Mesendoderm (in vitro differentiated cells): Measurements from ENCODE around the gene TNKS2.
"Not testable (repeated sequence)": the region's sequence is repeated elsewhere in the genome, so short reads cannot be mapped to it uniquely, and the experiment has no call there.

ENCODE experiments used
- DNase-seq: peaks from one replicate; pipeline ENCODE4 v3.0.0; 2013
- H2AK5ac ChIP-seq: 2 replicates; pipeline ENCODE4 v1.6.1; 2013; ENCODE audit warnings: low read length, inconsistent platforms
- H2BK120ac ChIP-seq: 2 replicates; pipeline ENCODE4 v1.6.1; 2013; ENCODE audit warnings: low read depth, mild to moderate bottlenecking, low read length, moderate library complexity, mixed read lengths
- H2BK15ac ChIP-seq: replicated peaks from 2 replicates; pipeline ENCODE4 v1.6.1; 2013; ENCODE audit warnings: low read depth, mild to moderate bottlenecking, moderate library complexity
- H2BK5ac ChIP-seq: 2 replicates; pipeline ENCODE4 v1.6.1; 2013; ENCODE audit warnings: low read length, inconsistent platforms
- H3K18ac ChIP-seq: 2 replicates; pipeline ENCODE4 v1.6.1; 2013; ENCODE audit warnings: mild to moderate bottlenecking, low read length, mixed read lengths
- H3K23ac ChIP-seq: one replicate; pipeline ENCODE4 v1.6.1; 2013; ENCODE audit warnings: low read length
- H3K27ac ChIP-seq: 2 replicates; pipeline ENCODE4 v1.5.1; 2013; ENCODE audit warnings: low read depth, mild to moderate bottlenecking, inconsistent platforms, low read length, moderate library complexity
- H3K27me3 ChIP-seq: 2 replicates; pipeline ENCODE4 v1.6.1; 2013; ENCODE audit warnings: low read length, control low read depth, mild to moderate bottlenecking, inconsistent platforms; ENCODE audit not compliant: insufficient read depth, poor library complexity
- H3K36me3 ChIP-seq: 2 replicates; pipeline ENCODE4 v1.6.1; 2013; ENCODE audit warnings: low read length, inconsistent platforms; ENCODE audit not compliant: control insufficient read depth, insufficient read depth
- H3K4ac ChIP-seq: one replicate; pipeline ENCODE4 v1.6.1; 2013; ENCODE audit warnings: low read depth, mild to moderate bottlenecking, low read length, moderate library complexity
- H3K4me1 ChIP-seq: 2 replicates; pipeline ENCODE4 v1.6.1; 2013; ENCODE audit warnings: low read depth, low read length, inconsistent platforms; ENCODE audit not compliant: control insufficient read depth
- H3K4me2 ChIP-seq: 2 replicates; pipeline ENCODE4 v1.6.1; 2013; ENCODE audit warnings: low read length
- H3K4me3 ChIP-seq: 2 replicates; pipeline ENCODE4 v1.5.1; 2013; ENCODE audit warnings: mild to moderate bottlenecking, low read length
- H3K56ac ChIP-seq: one replicate; pipeline ENCODE4 v1.6.1; 2013; ENCODE audit warnings: low read length
- H3K79me1 ChIP-seq: 2 replicates; pipeline ENCODE4 v1.6.1; 2013; ENCODE audit warnings: low read length, inconsistent platforms
- H3K79me2 ChIP-seq: 2 replicates; pipeline ENCODE4 v1.6.1; 2013; ENCODE audit warnings: mild to moderate bottlenecking, low read length; ENCODE audit not compliant: control insufficient read depth, insufficient read depth
- H3K9ac ChIP-seq: 2 replicates; pipeline ENCODE4 v1.6.1; 2013; ENCODE audit warnings: low read length, inconsistent platforms
- H4K5ac ChIP-seq: one replicate; pipeline ENCODE4 v1.6.1; 2013; ENCODE audit warnings: low read length
- H4K8ac ChIP-seq: one replicate; pipeline ENCODE4 v1.6.1; 2013; ENCODE audit warnings: low read depth, mild to moderate bottlenecking, control low read depth, low read length, moderate library complexity
- WGBS: extraction: QIAGEN DNeasy Blood & Tissue Kit; methylation state at CpG from one replicate; pipeline ENCODE4 v1.1.7; 2013; ENCODE audit warnings: low lambda C conversion rate, missing lambda C conversion rate; ENCODE audit not compliant: insufficient coverage; ENCODE audit errors: extremely low coverage; 5-methylcytosine and 5-hydroxymethylcytosine counted together

TNKS2 gene

DNA sequence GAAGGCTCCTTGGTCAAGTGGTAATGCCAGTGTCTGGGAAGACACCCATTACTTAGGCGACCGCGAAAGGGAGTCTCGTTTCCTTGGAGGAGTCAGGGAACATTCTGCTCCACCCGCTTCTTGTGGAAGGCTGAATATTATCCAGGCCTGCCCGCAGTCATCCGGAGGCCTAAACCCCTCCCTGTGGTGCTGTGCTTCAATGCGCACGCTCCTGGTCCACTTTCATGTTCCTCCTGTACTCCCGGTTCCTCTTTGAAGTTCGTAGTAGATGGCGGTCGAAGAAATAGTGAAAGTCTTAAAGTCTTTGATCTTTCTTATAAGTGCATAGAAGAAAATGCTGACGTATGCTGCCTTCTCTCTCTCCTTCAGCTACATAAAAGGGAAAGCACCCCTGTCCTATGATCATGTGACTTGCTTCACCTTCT, 96.0 kb downstream of the TNKS2 start:
- not testable (repeated sequence) for H3K56ac ChIP-seq, H3K27ac ChIP-seq, H2BK120ac ChIP-seq, H3K4me3 ChIP-seq, H4K8ac ChIP-seq, H3K4ac ChIP-seq, H3K23ac ChIP-seq, H2BK5ac ChIP-seq, H3K4me2 ChIP-seq, H3K79me1 ChIP-seq, H2AK5ac ChIP-seq, H3K36me3 ChIP-seq, H3K27me3 ChIP-seq, H3K9ac ChIP-seq, H2BK15ac ChIP-seq, DNase-seq, H3K79me2 ChIP-seq, H3K4me1 ChIP-seq, H4K5ac ChIP-seq, H3K18ac ChIP-seq
- WGBS = no CpG with 5 or more reads among the region's 14 CpGs

GRCh38 chr10:91896212-91896756, 98.1 kb downstream of the TNKS2 start:
- DNase-seq = no peak
- Histone ChIP-seq H3K36me3 (no peaks in the 10 kb centered on the region), H3K27me3 (no peaks in the 10 kb centered on the region), H3K79me2 (no peaks in the 10 kb centered on the region), H3K56ac (no peak overlapping the region), H3K4me3 (no peak overlapping the region), H4K8ac (no peak overlapping the region), H3K4me2 (no peak overlapping the region), H3K23ac (no peak overlapping the region), H3K79me1 (no peaks in the 10 kb centered on the region), H3K27ac (no peak overlapping the region), H2BK15ac (no peak overlapping the region), H2BK120ac (no peak overlapping the region), H3K4ac (no peak overlapping the region), H2AK5ac (no peak overlapping the region), H3K4me1 (no peaks in the 10 kb centered on the region), H3K9ac (no peak overlapping the region), H3K18ac (no peak overlapping the region), H4K5ac (no peak overlapping the region), H2BK5ac (no peak overlapping the region)
- no CpG with 5 or more reads among the region's 3 CpGs for WGBS

GRCh38 chr10:91897421-91897820, 99.2 kb downstream of the TNKS2 start:
- Histone ChIP-seq H2BK15ac (no peak overlapping the region), H3K27ac (no peak overlapping the region), H3K27me3 (no peaks in the 10 kb centered on the region), H3K4me3 (no peak overlapping the region), H2BK5ac (no peak overlapping the region), H2AK5ac (no peak overlapping the region), H2BK120ac (no peak overlapping the region), H3K4me2 (no peak overlapping the region), H3K79me1 (no peaks in the 10 kb centered on the region), H3K9ac (no peak overlapping the region), H3K18ac (no peak overlapping the region), H3K79me2 (no peaks in the 10 kb centered on the region), H3K36me3 (no peaks in the 10 kb centered on the region), H3K4me1 (no peaks in the 10 kb centered on the region), H3K23ac (no peak overlapping the region), H3K56ac (no peak overlapping the region), H4K5ac (no peak overlapping the region), H3K4ac (no peak overlapping the region), H4K8ac (no peak overlapping the region)
- no CpG with 5 or more reads among the region's 8 CpGs for WGBS
- no peak for DNase-seq

DNA sequence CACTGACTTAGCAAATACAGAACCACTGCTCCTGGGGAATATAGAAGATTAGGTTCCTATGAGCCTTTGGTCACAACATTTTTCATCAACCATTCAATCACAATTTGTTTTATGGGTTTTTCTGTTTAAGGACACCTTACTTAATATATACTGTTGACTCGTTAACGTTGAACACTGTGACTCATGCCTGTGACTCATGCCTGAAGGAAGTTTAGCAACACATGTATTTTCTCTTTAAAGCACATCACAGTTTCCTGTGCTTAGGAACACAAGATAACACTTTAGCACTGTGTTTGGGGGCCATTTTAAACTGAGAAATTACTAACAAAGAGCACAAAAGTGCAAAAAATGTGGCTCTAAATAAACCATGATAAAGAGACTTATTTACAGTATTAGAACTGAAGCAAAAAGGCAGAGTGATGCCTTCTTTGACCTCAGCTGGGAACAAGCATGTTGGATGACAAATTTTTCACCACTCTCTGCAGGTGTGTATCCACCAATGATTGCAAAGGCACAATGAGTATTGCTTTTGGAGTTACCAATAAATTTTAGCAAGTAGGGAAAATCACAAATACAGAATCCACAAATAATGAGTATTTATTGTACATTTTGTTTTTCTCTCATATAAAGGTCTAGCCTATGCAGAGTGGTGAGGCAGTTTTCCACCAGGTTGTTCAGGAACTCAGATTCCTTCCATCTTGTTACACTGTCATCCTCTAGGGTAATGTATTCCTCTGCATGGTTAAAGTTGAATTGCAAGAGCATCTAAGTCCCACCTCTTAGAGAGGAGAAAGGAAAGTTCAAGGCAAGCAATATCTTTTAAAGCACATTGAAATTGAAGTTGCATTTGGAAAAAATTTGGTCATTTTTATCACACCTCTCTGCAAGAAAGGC, 103.8 kb downstream of the TNKS2 start:
- no CpG with 5 or more reads among the region's 2 CpGs for WGBS

GRCh38 chr10:91907033-91907594, 108.9 kb downstream of the TNKS2 start:
- no CpG with 5 or more reads among the region's 5 CpGs for WGBS
- no peak for DNase-seq
- Histone ChIP-seq H3K4ac (no peak overlapping the region), H3K4me2 (peak overlapping the region; percentile 61), H3K18ac (no peak overlapping the region), H3K4me1 (peaks cover 2% of the 10 kb centered on the region), H3K27me3 (no peaks in the 10 kb centered on the region), H3K9ac (peak overlapping the region; percentile 93), H2BK5ac (no peak overlapping the region), H2AK5ac (no peak overlapping the region), H3K56ac (peak overlapping the region; percentile 79), H3K79me1 (peaks cover 4% of the 10 kb centered on the region), H3K79me2 (peaks cover 6% of the 10 kb centered on the region), H4K8ac (no peak overlapping the region), H4K5ac (no peak overlapping the region), H2BK120ac (no peak overlapping the region), H3K36me3 (no peaks in the 10 kb centered on the region), H3K23ac (no peak overlapping the region), H3K4me3 (no peak overlapping the region), H3K27ac (no peak overlapping the region), H2BK15ac (no peak overlapping the region)

More for the DNA sequence above, 103.8 kb downstream of the TNKS2 start:
- Histone ChIP-seq H3K56ac (no peak overlapping the region), H2BK5ac (no peak overlapping the region), H3K27me3 (no peaks in the 10 kb centered on the region), H3K23ac (no peak overlapping the region), H3K79me2 (no peaks in the 10 kb centered on the region), H3K4ac (no peak overlapping the region), H4K5ac (no peak overlapping the region), H3K9ac (no peak overlapping the region), H2AK5ac (no peak overlapping the region), H3K4me2 (no peak overlapping the region), H3K4me3 (no peak overlapping the region), H3K79me1 (no peaks in the 10 kb centered on the region), H2BK120ac (peak overlapping the region; percentile 78), H3K27ac (no peak overlapping the region), H2BK15ac (no peak overlapping the region), H3K4me1 (no peaks in the 10 kb centered on the region), H3K36me3 (no peaks in the 10 kb centered on the region), H3K18ac (no peak overlapping the region), H4K8ac (no peak overlapping the region)
- peak; percentile 65 for DNase-seq
